Osteocyte (in vitro differentiated cells): ENCODE measurements around the gene SPINK7. TPM values are rescaled to one million over a fixed set of nuclear protein-coding genes. Genes with fewer than 3 reads are reported as not detected.

ENCODE experiments used
- DNase-seq: peaks from one replicate; pipeline ENCODE4 v3.0.0; 2021; ENCODE audit warnings: mixed read lengths; ENCODE audit not compliant: unreplicated experiment; ENCODE audit errors: extremely low spot score
- H3K27ac Mint-ChIP-seq: one replicate; pipeline ENCODE4 v1.8.0; 2021; ENCODE audit warnings: mild to moderate bottlenecking, mixed read lengths; ENCODE audit not compliant: unreplicated experiment
- H3K27me3 Mint-ChIP-seq: one replicate; pipeline ENCODE4 v1.8.0; 2021; ENCODE audit warnings: mixed read lengths; ENCODE audit not compliant: unreplicated experiment
- H3K36me3 Mint-ChIP-seq: one replicate; pipeline ENCODE4 v1.8.0; 2021; ENCODE audit warnings: mixed read lengths; ENCODE audit not compliant: unreplicated experiment
- H3K4me1 Mint-ChIP-seq: one replicate; pipeline ENCODE4 v1.8.0; 2021; ENCODE audit warnings: mixed read lengths; ENCODE audit not compliant: unreplicated experiment
- H3K4me3 Mint-ChIP-seq: one replicate; pipeline ENCODE4 v1.8.0; 2021; ENCODE audit warnings: mild to moderate bottlenecking, moderate library complexity, mixed read lengths; ENCODE audit not compliant: unreplicated experiment
- H3K9me3 Mint-ChIP-seq: one replicate; pipeline ENCODE4 v1.8.0; 2021; ENCODE audit warnings: mixed read lengths; ENCODE audit not compliant: unreplicated experiment
- CTCF ChIP-seq: fragments of 200-600 bp; sonication (generic); IDR thresholded peaks from 2 replicates; pipeline ENCODE4 v1.5.0; 2021; ENCODE audit warnings: antibody characterized with exemption, mild to moderate bottlenecking, moderate library complexity
- total RNA-seq: library from RNA; stranded (reverse); gene quantifications from 2 replicates; pipeline ENCODE4 v1.2.1, GENCODE V29; 2021

Gene SPINK7
- total RNA-seq, 1 donor from 2014 or later, result not detected

GRCh38 chr5:148335259-148335658 is 23.0 kb downstream of the SPINK7 start, which contains the start of gene SPINK9:
TSS of gene SPINK9 (plus strand) at chr5:148335559. CDS start at chr5:148335614, 55 bp downstream.
- no peaks in the 10 kb centered on the region for H3K36me3 Mint-ChIP-seq
- H3K4me1 Mint-ChIP-seq, result no peaks in the 10 kb centered on the region
- no peak for DNase-seq
- TF ChIP-seq CTCF, result no peak
- no peak within 1 kb of the TSS for H3K27ac Mint-ChIP-seq
- no peaks in the 10 kb centered on the region for H3K27me3 Mint-ChIP-seq
- H3K4me3 Mint-ChIP-seq, result no peak within 1 kb of the TSS
- peaks cover 5% of the 10 kb centered on the region for H3K9me3 Mint-ChIP-seq

DNA sequence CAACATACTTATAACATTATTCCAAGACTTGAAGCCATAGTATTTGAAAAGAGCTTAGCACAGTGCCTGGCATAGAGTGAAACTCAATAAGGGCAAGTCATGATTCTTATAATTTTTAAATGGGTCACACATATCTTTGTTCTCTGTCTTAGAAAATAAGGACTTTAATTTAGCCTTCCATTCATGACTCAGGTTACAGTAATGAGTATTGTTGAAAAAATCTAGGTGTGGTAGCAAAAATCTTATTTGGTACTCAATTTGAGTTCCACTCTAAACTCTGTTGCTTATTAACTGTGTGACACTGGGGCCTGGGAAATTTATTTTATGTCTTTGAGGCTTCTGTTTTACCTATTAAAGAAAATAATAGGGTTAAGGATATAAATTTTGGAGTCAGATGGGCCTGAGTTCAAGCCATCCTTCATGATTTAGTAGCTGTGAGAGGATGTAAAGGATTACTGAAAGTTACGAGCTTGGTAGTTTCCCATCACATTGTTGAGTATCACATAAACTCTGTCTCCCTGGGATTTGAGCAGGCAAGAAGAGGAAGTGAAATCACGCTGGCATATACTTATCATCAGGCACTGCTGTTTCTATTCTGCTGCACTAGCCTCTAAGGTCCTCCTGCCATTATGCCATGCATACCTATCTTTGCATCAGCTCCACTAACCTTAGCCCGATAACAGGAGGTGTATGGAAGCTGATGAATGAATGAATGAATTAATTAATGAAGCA is 24.6 kb downstream of the SPINK7 start:
- H3K27me3 Mint-ChIP-seq, result no peaks in the 10 kb centered on the region
- H3K4me3 Mint-ChIP-seq, result no peak overlapping the region
- DNase-seq, result no peak
- no peaks in the 10 kb centered on the region for H3K4me1 Mint-ChIP-seq
- H3K9me3 Mint-ChIP-seq, result no peaks in the 10 kb centered on the region
- no peaks in the 10 kb centered on the region for H3K36me3 Mint-ChIP-seq
- no peak for TF ChIP-seq CTCF
- H3K27ac Mint-ChIP-seq, result no peak overlapping the region

- no peak for DNase-seq
- H3K9me3 Mint-ChIP-seq, result no peaks in the 10 kb centered on the region
- no peak overlapping the region for H3K27ac Mint-ChIP-seq
- H3K4me3 Mint-ChIP-seq, result no peak overlapping the region
- H3K27me3 Mint-ChIP-seq, result peaks cover 2% of the 10 kb centered on the region
- H3K4me1 Mint-ChIP-seq, result no peaks in the 10 kb centered on the region
- H3K36me3 Mint-ChIP-seq, result no peaks in the 10 kb centered on the region
- no peak for TF ChIP-seq CTCF
Measured at GRCh38 chr5:148342371-148343045, 30.3 kb downstream of the SPINK7 start.

DNA sequence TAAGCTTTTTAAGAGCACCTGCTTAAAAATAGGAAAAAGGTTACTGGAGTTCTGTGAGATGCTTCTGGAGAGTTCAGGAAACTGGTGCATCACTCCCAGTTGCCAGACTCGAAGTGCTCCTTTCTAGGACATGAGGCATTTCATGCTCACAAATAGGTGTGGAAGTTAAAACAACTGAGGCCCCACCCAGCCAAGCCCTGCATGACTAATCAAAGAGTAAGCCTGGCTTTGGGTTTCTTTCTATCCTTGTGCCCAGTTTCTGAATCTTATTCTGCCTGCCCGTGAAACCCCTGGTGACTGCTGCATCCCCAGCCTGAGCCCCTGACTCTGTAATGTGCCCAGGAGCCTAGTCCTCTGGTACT is 30.8 kb downstream of the SPINK7 start:
- Mint-ChIP-seq H3K9me3 (no peaks in the 10 kb centered on the region), H3K27ac (no peak overlapping the region), H3K27me3 (peaks cover 2% of the 10 kb centered on the region), H3K4me1 (no peaks in the 10 kb centered on the region), H3K36me3 (no peaks in the 10 kb centered on the region), H3K4me3 (no peak overlapping the region)
- no peak for DNase-seq
- TF ChIP-seq CTCF, result no peak
